GM18861 (cell line): ENCODE measurements around the gene SPX.

Source experiments
- ATAC-seq: cut with Tn5 transposase; IDR thresholded peaks from one replicate; pipeline ENCODE4 v1.9.1; 2021; ENCODE audit not compliant: unreplicated experiment

Gene SPX

GRCh38 chr12:21577516-21577915, 51.4 kb downstream of the SPX start:
- ATAC-seq: no peak

- ATAC-seq: no peak
Observed at GRCh38 chr12:21580748-21581516, 54.8 kb downstream of the SPX start.
